ENCODE results near the gene OR2T5.
"Not testable (repeated sequence)": the region's sequence is repeated elsewhere in the genome, so short reads cannot be mapped to it uniquely, and the experiment has no call there.

The OR2T5 gene, protein sequence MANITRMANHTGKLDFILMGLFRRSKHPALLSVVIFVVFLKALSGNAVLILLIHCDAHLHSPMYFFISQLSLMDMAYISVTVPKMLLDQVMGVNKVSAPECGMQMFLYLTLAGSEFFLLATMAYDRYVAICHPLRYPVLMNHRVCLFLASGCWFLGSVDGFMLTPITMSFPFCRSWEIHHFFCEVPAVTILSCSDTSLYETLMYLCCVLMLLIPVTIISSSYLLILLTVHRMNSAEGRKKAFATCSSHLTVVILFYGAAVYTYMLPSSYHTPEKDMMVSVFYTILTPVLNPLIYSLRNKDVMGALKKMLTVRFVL

GRCh38 chr1:248488289-248488688 lies at the start of gene OR2T5:
Gene OR2T5 (plus strand): TSS chr1:248488589. CDS start chr1:248488589, 0 bp downstream.
- in situ Hi-C loops (cut with HindIII; ENCODE audit: low sequenced_read_pairs); DNase-seq (ENCODE audit: low read depth): not testable (repeated sequence)

DNA sequence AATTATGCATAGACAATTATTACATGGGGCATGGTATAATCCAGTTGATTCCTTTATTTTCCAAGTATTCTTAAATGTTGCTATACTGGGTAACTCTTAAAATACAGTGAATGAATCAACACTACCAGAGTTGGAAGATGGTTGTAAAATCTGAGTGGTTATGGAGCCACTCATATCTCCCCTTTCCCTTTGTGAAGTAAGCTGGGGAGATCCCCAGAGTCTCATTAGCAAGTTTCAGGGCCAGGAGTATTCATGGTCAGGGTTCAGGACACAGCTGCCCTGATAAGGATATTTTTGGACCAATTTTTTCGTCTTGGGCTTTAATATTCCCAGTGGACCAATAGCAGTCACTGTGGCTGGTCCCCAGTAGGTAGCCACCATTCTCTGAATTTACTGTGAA lies 49.7 kb upstream of the OR2T5 start:
- in situ Hi-C loops (cut with HindIII; ENCODE audit: low sequenced_read_pairs); H3K4me3 ChIP-seq (ENCODE audit: low read depth, low read length); DNase-seq (ENCODE audit: low read depth): not testable (repeated sequence)

More at GRCh38 chr1:248488289-248488688, at the start of gene OR2T5:
- not testable (repeated sequence) for H3K4me3 ChIP-seq (ENCODE audit: low read depth, low read length)

GRCh38 chr1:248439283-248439682 lies 49.1 kb upstream of the OR2T5 start:
- H3K4me3 ChIP-seq (ENCODE audit: low read depth, low read length); in situ Hi-C loops (cut with HindIII; ENCODE audit: low sequenced_read_pairs); DNase-seq (ENCODE audit: low read depth): not testable (repeated sequence)

DNA sequence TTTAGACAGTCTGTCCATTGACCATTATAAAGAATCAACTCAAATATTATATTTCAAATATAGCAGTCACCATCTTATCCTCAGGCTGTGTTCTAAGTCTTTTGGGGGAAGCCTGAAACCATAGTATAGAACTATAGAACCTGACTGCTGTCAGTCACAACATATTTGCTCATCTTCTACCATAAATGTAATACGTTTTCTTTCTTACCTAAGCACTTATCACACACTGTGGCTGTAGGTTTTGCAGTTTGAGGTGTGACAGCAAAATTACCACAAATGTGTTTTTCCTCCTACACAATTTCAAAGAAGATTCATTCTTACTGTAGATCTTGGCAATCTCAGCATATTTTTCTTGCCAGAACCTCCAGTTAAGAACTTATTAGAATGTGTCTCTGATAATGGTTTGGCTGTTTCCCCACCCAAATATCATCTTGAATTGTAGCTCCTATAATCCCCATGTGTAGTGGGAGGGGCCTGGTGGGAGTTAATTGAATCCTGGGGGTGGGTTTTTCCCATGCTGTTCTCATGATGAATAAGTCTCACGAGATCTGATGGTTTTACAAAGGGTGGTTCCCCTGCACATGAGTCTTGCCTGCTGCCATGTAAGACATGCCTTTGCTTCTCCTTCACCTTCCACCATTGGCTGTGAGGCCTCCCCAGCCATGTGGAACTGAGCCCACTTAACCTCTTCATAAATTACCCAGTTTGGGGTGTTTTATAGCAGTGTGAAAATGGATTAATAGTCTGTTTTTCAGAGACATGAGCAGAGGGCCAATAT lies 45.7 kb upstream of the OR2T5 start:
- H3K4me3 ChIP-seq (ENCODE audit: low read depth, low read length); in situ Hi-C loops (cut with HindIII; ENCODE audit: low sequenced_read_pairs): not testable (repeated sequence)

DNA sequence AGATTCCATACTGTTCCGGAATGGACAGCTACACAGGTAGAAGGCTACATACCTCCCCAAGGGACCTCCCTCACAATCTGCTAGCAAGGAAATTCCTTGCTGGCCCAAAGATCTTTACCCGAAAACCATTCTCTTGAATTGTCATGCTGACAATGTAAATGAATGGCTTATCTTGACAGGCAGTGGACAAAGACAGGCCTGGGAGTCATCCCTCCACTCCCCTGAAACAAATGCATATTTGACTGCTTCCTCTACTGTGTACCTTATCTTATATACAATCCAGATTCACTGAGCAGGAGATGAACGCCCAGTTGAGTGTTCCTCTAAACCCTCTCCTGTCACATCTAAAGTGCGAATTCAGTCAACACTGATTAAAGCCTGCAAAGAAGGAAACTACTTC lies 43.8 kb upstream of the OR2T5 start:
- H3K4me3 ChIP-seq (ENCODE audit: low read depth, low read length); in situ Hi-C loops (cut with HindIII; ENCODE audit: low sequenced_read_pairs); DNase-seq (ENCODE audit: low read depth): not testable (repeated sequence)

More for the DNA sequence above, 45.7 kb upstream of the OR2T5 start:
- DNase-seq (ENCODE audit: low read depth) = not testable (repeated sequence)

GRCh38 chr1:248445399-248445798 lies 43.0 kb upstream of the OR2T5 start, which contains the start of gene OR2T2:
Gene OR2T2 (plus strand): TSS chr1:248445637. CDS start chr1:248452798, 7,161 bp downstream.
- in situ Hi-C loops (cut with HindIII; ENCODE audit: low sequenced_read_pairs); H3K4me3 ChIP-seq (ENCODE audit: low read depth, low read length); DNase-seq (ENCODE audit: low read depth): not testable (repeated sequence)

GRCh38 chr1:248448409-248449074 lies 39.8 kb upstream of the OR2T5 start:
- in situ Hi-C loops (cut with HindIII; ENCODE audit: low sequenced_read_pairs); DNase-seq (ENCODE audit: low read depth); H3K4me3 ChIP-seq (ENCODE audit: low read depth, low read length): not testable (repeated sequence)

GRCh38 chr1:248449821-248450465 lies 38.4 kb upstream of the OR2T5 start:
- H3K4me3 ChIP-seq (ENCODE audit: low read depth, low read length); DNase-seq (ENCODE audit: low read depth); in situ Hi-C loops (cut with HindIII; ENCODE audit: low sequenced_read_pairs): not testable (repeated sequence)

DNA sequence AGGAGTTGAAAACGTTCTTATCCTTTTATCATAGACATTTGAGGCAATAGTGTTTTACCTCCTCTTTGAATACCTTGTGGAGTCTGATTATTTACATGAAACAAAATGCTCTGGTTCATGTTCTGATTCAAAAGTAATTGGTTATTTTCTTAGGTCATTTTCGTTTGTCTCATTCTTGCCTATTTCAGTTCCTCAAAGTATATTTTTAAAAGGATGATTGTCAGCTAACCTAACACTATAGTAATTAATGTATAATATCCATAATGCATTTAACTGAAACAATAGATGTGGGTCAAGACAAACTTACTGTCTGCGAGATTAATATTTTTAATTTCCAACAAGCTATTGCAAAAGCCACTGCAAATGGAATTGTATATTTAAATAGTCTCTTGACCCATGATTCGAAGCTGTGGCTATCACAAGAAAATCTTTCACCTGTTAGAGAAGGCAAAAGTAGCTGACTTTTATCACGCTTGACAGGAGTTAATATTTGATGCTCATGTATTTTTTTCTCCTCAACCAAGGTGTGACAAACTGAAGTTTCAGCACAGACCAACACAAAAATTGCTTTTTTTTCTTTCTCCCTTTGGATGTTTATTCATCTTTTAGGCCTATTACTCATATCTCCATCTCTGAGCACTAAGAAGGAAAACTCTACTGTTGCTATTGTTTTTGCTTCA lies 37.8 kb upstream of the OR2T5 start:
- H3K4me3 ChIP-seq (ENCODE audit: low read depth, low read length); DNase-seq (ENCODE audit: low read depth); in situ Hi-C loops (cut with HindIII; ENCODE audit: low sequenced_read_pairs): not testable (repeated sequence)

DNA sequence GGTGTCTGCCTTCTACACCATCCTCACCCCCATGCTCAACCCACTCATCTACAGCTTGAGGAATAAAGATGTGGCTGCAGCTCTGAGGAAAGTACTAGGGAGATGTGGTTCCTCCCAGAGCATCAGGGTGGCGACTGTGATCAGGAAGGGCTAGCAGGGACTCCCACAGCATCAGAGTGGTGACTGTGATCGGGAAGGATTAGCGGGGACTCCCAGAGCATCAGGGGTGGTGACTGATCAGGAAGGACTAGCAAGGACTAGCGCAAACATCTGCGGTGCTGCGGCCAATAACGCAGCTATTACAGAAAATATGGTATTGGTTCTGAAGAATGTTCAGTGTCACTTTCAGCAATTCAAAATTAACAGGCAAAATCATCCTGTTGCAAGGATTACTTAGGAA lies 34.8 kb upstream of the OR2T5 start:
- in situ Hi-C loops (cut with HindIII; ENCODE audit: low sequenced_read_pairs) = not testable (repeated sequence)

DNA sequence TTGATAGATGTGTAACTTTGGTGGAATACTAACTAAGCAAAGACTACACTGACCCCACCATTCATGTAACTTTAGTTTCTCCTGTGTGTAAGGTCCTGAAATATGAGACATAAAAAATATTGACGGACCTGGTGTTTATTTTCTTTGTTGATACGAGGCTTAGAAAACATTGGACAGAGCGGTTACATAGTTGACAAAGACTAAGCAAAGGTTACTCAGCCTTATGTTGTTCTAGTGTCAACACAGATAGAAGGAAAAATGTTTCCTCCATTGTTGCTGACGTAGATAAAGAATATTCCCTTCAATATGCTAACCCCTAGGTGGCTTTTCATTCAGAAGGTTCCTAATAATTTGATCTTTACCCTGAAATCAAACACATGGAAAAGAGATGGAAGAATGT lies 33.3 kb upstream of the OR2T5 start:
- in situ Hi-C loops (cut with HindIII; ENCODE audit: low sequenced_read_pairs); DNase-seq (ENCODE audit: low read depth); H3K4me3 ChIP-seq (ENCODE audit: low read depth, low read length): not testable (repeated sequence)

More for the DNA sequence above, 34.8 kb upstream of the OR2T5 start:
- not testable (repeated sequence) for DNase-seq (ENCODE audit: low read depth); H3K4me3 ChIP-seq (ENCODE audit: low read depth, low read length)

DNA sequence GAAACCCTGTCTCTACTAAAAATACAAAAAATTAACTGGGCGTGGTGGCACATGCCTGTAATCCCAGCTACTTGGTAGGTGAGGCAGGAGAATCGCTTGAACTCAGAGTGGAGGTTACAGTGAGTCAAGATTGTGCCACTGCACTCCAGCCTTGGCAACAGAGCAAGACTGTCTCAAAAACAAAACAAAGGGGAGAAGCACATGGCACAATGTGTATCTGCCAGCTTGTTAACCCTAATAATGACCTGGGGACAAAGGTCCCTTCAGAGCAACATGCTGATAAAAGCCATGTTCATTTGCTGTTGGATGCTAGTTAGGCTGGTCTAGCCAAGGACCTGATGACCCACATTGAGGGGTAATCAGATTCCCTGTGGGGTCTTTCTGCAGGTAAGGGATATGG lies 31.8 kb upstream of the OR2T5 start:
- in situ Hi-C loops (cut with HindIII; ENCODE audit: low sequenced_read_pairs); DNase-seq (ENCODE audit: low read depth); H3K4me3 ChIP-seq (ENCODE audit: low read depth, low read length): not testable (repeated sequence)

GRCh38 chr1:248459117-248459516 lies 29.3 kb upstream of the OR2T5 start:
- DNase-seq (ENCODE audit: low read depth); in situ Hi-C loops (cut with HindIII; ENCODE audit: low sequenced_read_pairs); H3K4me3 ChIP-seq (ENCODE audit: low read depth, low read length): not testable (repeated sequence)
